ENCODE data around the gene CRISPLD2.

- TF ChIP-seq EP300 (IDR thresholded peaks at IDR 0.05) = no peak
- no peak for TF ChIP-seq CTCF (IDR thresholded peaks at IDR 0.05)
Observed at GRCh38 chr16:84895016-84895415, 75.2 kb downstream of the CRISPLD2 start.
